ENCODE results near the gene CPLX1. TPM values are rescaled to one million over a fixed set of nuclear protein-coding genes. Genes with fewer than 3 reads are reported as not detected.

The CPLX1 gene
- total RNA-seq, 1 experiment from 2014 or later: 3.9 TPM

- H3K4me3 ChIP-seq: no peak overlapping the region
- no peaks in the 10 kb centered on the region for H3K9me2 ChIP-seq (ENCODE audit: insufficient read depth)
- H2AFZ ChIP-seq: no peak overlapping the region
- H3F3A ChIP-seq (ENCODE audit: insufficient read depth, low read depth): peaks cover 17% of the 10 kb centered on the region; the same call in 1 of the 2 replicates
- intact Hi-C loops (cut with micrococcal nuclease; ENCODE audit: unreplicated experiment): no loop called here
- no peaks in the 10 kb centered on the region for H3K4me1 ChIP-seq (replicated peaks; ENCODE audit: insufficient read depth)
- ChIA-PET POLR2A (ENCODE audit: unreplicated experiment) (no interaction called here), CTCF (no interaction called here)
- TF ChIP-seq EZH2 (IDR thresholded peaks at IDR 0.05; ENCODE audit: low read depth): no peak
- no peak for TF ChIP-seq CTCF (conservative IDR thresholded peaks at IDR 0.05)
- BruUV-seq (replicated peaks): no TSS peak
- no peaks in the 10 kb centered on the region for H3K9me3 ChIP-seq (ENCODE audit: insufficient read depth, low read depth)
- H3K79me2 ChIP-seq (ENCODE audit: low read depth): no peaks in the 10 kb centered on the region
- H3K36me3 ChIP-seq (ENCODE audit: low read depth): no peaks in the 10 kb centered on the region
- no peak for DNase-seq
- no peaks in the 10 kb centered on the region; the same call in 1 of the 2 replicates for H4K20me1 ChIP-seq (ENCODE audit: insufficient read depth)
- H3K27me3 ChIP-seq (ENCODE audit: insufficient read depth, low read depth): no peaks in the 10 kb centered on the region
- H3K4me2 ChIP-seq: no peak overlapping the region
- no peak overlapping the region for H3K27ac ChIP-seq
These were observed 2.7 kb downstream of the CPLX1 start for GRCh38 chr4:823176-823760.

GRCh38 chr4:822361-823175 lies 3.4 kb downstream of the CPLX1 start:
- Histone ChIP-seq H3K9me2 (ENCODE audit: insufficient read depth) (no peaks in the 10 kb centered on the region), H3K79me2 (ENCODE audit: low read depth) (no peaks in the 10 kb centered on the region), H3K9me3 (ENCODE audit: insufficient read depth, low read depth) (no peaks in the 10 kb centered on the region), H3K4me1 (replicated peaks; ENCODE audit: insufficient read depth) (no peaks in the 10 kb centered on the region), H3K27ac (no peak overlapping the region), H3K27me3 (ENCODE audit: insufficient read depth, low read depth) (no peaks in the 10 kb centered on the region), H3F3A (ENCODE audit: insufficient read depth, low read depth) (peaks cover 11% of the 10 kb centered on the region; the same call in 1 of the 2 replicates), H2AFZ (no peak overlapping the region), H4K20me1 (ENCODE audit: insufficient read depth) (no peaks in the 10 kb centered on the region; the same call in 1 of the 2 replicates), H3K4me3 (no peak overlapping the region), H3K4me2 (no peak overlapping the region), H3K36me3 (ENCODE audit: low read depth) (no peaks in the 10 kb centered on the region)
- ChIA-PET POLR2A (ENCODE audit: unreplicated experiment) (no interaction called here), CTCF (no interaction called here)
- TF ChIP-seq CTCF (conservative IDR thresholded peaks at IDR 0.05) (no peak), EZH2 (IDR thresholded peaks at IDR 0.05; ENCODE audit: low read depth) (no peak)
- DNase-seq: no peak
- intact Hi-C loops (cut with micrococcal nuclease; ENCODE audit: unreplicated experiment): no loop called here
- BruUV-seq (replicated peaks): no TSS peak

GRCh38 chr4:821631-822030 lies 4.3 kb downstream of the CPLX1 start:
- Histone ChIP-seq H4K20me1 (ENCODE audit: insufficient read depth) (no peaks in the 10 kb centered on the region; the same call in 1 of the 2 replicates), H3K36me3 (ENCODE audit: low read depth) (no peaks in the 10 kb centered on the region), H3K4me1 (replicated peaks; ENCODE audit: insufficient read depth) (no peaks in the 10 kb centered on the region), H3K9me2 (ENCODE audit: insufficient read depth) (no peaks in the 10 kb centered on the region), H3F3A (ENCODE audit: insufficient read depth, low read depth) (peaks cover 9% of the 10 kb centered on the region; the same call in 1 of the 2 replicates), H3K9me3 (ENCODE audit: insufficient read depth, low read depth) (no peaks in the 10 kb centered on the region), H3K4me2 (no peak overlapping the region), H3K79me2 (ENCODE audit: low read depth) (no peaks in the 10 kb centered on the region), H3K27me3 (ENCODE audit: insufficient read depth, low read depth) (no peaks in the 10 kb centered on the region), H2AFZ (no peak overlapping the region), H3K27ac (no peak overlapping the region), H3K4me3 (no peak overlapping the region)
- TF ChIP-seq EZH2 (IDR thresholded peaks at IDR 0.05; ENCODE audit: low read depth) (no peak), CTCF (conservative IDR thresholded peaks at IDR 0.05) (no peak)
- no TSS peak for BruUV-seq (replicated peaks)
- POLR2A ChIA-PET (ENCODE audit: unreplicated experiment): no interaction called here
- intact Hi-C loops (cut with micrococcal nuclease; ENCODE audit: unreplicated experiment): no loop called here
- CTCF ChIA-PET: no interaction called here
- DNase-seq: no peak

All from PC-9 (cell line).